ENCODE results near the gene HELZ.

Gene HELZ

GRCh38 chr17:67078292-67078691 is 166.7 kb downstream of the HELZ start:
- in situ Hi-C loops (cut with HindIII; ENCODE audit: low sequenced_read_pairs) = no loop called here
- no peak for DNase-seq (ENCODE audit: low read depth)
- TF ChIP-seq CTCF (IDR thresholded peaks at IDR 0.05; ENCODE audit: low read depth, low read length, missing control alignments) = no peak
- H3K4me3 ChIP-seq (ENCODE audit: low read depth, low read length) = no peak overlapping the region

GRCh38 chr17:67076290-67076689 is 168.7 kb downstream of the HELZ start:
- no peak overlapping the region for H3K4me3 ChIP-seq (ENCODE audit: low read depth, low read length)
- TF ChIP-seq CTCF (IDR thresholded peaks at IDR 0.05; ENCODE audit: low read depth, low read length, missing control alignments) = no peak
- in situ Hi-C loops (cut with HindIII; ENCODE audit: low sequenced_read_pairs) = no loop called here
- DNase-seq (ENCODE audit: low read depth) = no peak

GRCh38 chr17:67074781-67075180 is 170.2 kb downstream of the HELZ start:
- no peak for DNase-seq (ENCODE audit: low read depth)
- in situ Hi-C loops (cut with HindIII; ENCODE audit: low sequenced_read_pairs) = no loop called here
- H3K4me3 ChIP-seq (ENCODE audit: low read depth, low read length) = no peak overlapping the region
- no peak for TF ChIP-seq CTCF (IDR thresholded peaks at IDR 0.05; ENCODE audit: low read depth, low read length, missing control alignments)

- TF ChIP-seq CTCF (IDR thresholded peaks at IDR 0.05; ENCODE audit: low read depth, low read length, missing control alignments) = no peak
- DNase-seq (ENCODE audit: low read depth) = no peak
Measured at GRCh38 chr17:67072885-67073284, 172.1 kb downstream of the HELZ start.

GRCh38 chr17:67071595-67071994 is 173.4 kb downstream of the HELZ start:
- in situ Hi-C loops (cut with HindIII; ENCODE audit: low sequenced_read_pairs) = no loop called here
- DNase-seq (ENCODE audit: low read depth) = no peak
- TF ChIP-seq CTCF (IDR thresholded peaks at IDR 0.05; ENCODE audit: low read depth, low read length, missing control alignments) = no peak
- H3K4me3 ChIP-seq (ENCODE audit: low read depth, low read length) = no peak overlapping the region

More at GRCh38 chr17:67072885-67073284, 172.1 kb downstream of the HELZ start:
- in situ Hi-C loops (cut with HindIII; ENCODE audit: low sequenced_read_pairs) = no loop called here
- H3K4me3 ChIP-seq (ENCODE audit: low read depth, low read length) = no peak overlapping the region

GRCh38 chr17:67069603-67070136 is 175.3 kb downstream of the HELZ start:
- in situ Hi-C loops (cut with HindIII; ENCODE audit: low sequenced_read_pairs) = no loop called here
- no peak for TF ChIP-seq CTCF (IDR thresholded peaks at IDR 0.05; ENCODE audit: low read depth, low read length, missing control alignments)

GRCh38 chr17:67068999-67069398 is 176.0 kb downstream of the HELZ start:
- no peak for DNase-seq (ENCODE audit: low read depth)
- H3K4me3 ChIP-seq (ENCODE audit: low read depth, low read length) = no peak overlapping the region
- TF ChIP-seq CTCF (IDR thresholded peaks at IDR 0.05; ENCODE audit: low read depth, low read length, missing control alignments) = no peak
- in situ Hi-C loops (cut with HindIII; ENCODE audit: low sequenced_read_pairs) = no loop called here

More at GRCh38 chr17:67069603-67070136, 175.3 kb downstream of the HELZ start:
- no peak overlapping the region for H3K4me3 ChIP-seq (ENCODE audit: low read depth, low read length)
- no peak for DNase-seq (ENCODE audit: low read depth)

All from astrocyte of the cerebellum (primary cell).